K562 (cell line): ENCODE results near the gene P4HTM. TPM values are rescaled to one million over a fixed set of nuclear protein-coding genes. Genes with fewer than 3 reads are reported as not detected.
A peak's percentile ranks its signal among the peaks of the same experiment; 100 is the strongest.

ENCODE experiments used
- CHD1 ChIP-seq: fragments of 200-600 bp; sonication (generic); IDR thresholded peaks from one replicate; pipeline ENCODE4 v1.6.1; 2012; ENCODE audit warnings: mild to moderate bottlenecking, moderate library complexity, low read length, inconsistent platforms
- COPS2 ChIP-seq: fragments of 450-650 bp; conservative IDR thresholded peaks from 2 replicates; pipeline ENCODE4 v1.6.1; 2016; ENCODE audit warnings: mild to moderate bottlenecking, moderate library complexity
- DDX20 ChIP-seq: fragments of 450-650 bp; IDR thresholded peaks from 2 replicates; pipeline ENCODE4 v1.6.1; 2016; ENCODE audit warnings: missing genetic modification characterization, low read depth, mild to moderate bottlenecking, missing compliant biosample characterization, moderate library complexity
- E2F6 ChIP-seq, 2 experiments: IDR thresholded peaks; 2 replicates each; pipeline ENCODE4 v1.6.1; 2011; ENCODE audit warnings: borderline replicate concordance in 1 of 2, control low read depth in 1 of 2, low read depth in 1 of 2, low read length in 1 of 2, mild to moderate bottlenecking in 1 of 2, mixed read lengths in 1 of 2, moderate library complexity in 1 of 2; ENCODE audit not compliant: insufficient read depth in 1 of 2, insufficient read length in 1 of 2, poor library complexity in 1 of 2, severe bottlenecking in 1 of 2; ENCODE audit errors: extremely low read depth in 1 of 2
- MCM2 ChIP-seq: fragments of 450-650 bp; IDR thresholded peaks from 2 replicates; pipeline ENCODE4 v1.6.1; 2017; ENCODE audit warnings: low read depth, mild to moderate bottlenecking
- MCM3 ChIP-seq: fragments of 450-650 bp; IDR thresholded peaks from 2 replicates; pipeline ENCODE4 v1.6.1; 2016
- MEF2A ChIP-seq: IDR thresholded peaks from 2 replicates; pipeline ENCODE4 v1.6.1; 2011; ENCODE audit warnings: low read depth, mild to moderate bottlenecking, low read length, moderate library complexity; ENCODE audit not compliant: control insufficient read depth
- MTA1 ChIP-seq: fragments of 450-650 bp; IDR thresholded peaks from 2 replicates; pipeline ENCODE4 v1.6.1; 2017; ENCODE audit warnings: borderline replicate concordance
- PTRF ChIP-seq: fragments of 450-650 bp; IDR thresholded peaks from 2 replicates; pipeline ENCODE4 v1.6.1; 2016; ENCODE audit warnings: mild to moderate bottlenecking, missing genetic modification characterization, missing compliant biosample characterization
- RBM14 ChIP-seq: fragments of 200-400 bp; formaldehyde crosslinking; IDR thresholded peaks from 2 replicates; pipeline ENCODE4 v1.6.1; 2018; ENCODE audit warnings: low read depth, mild to moderate bottlenecking, low read length, moderate library complexity, borderline replicate concordance; ENCODE audit not compliant: insufficient read depth
- RBM25 ChIP-seq: fragments of 200-400 bp; formaldehyde crosslinking; IDR thresholded peaks from 2 replicates; pipeline ENCODE4 v1.6.1; 2018; ENCODE audit warnings: low read length, low read depth, moderate library complexity; ENCODE audit not compliant: severe bottlenecking
- RFX7 ChIP-seq: fragments of 250-450 bp; sonication (Bioruptor Pico); IDR thresholded peaks from 2 replicates; pipeline ENCODE4 v1.5.1; 2021; ENCODE audit warnings: mild to moderate bottlenecking
- SRF ChIP-seq, 2 experiments: fragments of 250-450, 450-650 bp in 1 of 2; sonication (Bioruptor Pico) in 1 of 2; sonication (generic) in 1 of 2; formaldehyde crosslinking; IDR thresholded peaks; 2 replicates each; pipeline versions ENCODE4 v1.5.0 to v1.5.1; 2020 to 2022; ENCODE audit warnings: mild to moderate bottlenecking in 1 of 2, missing genetic modification reagents in 1 of 2
- TARDBP ChIP-seq: fragments of 450-650 bp; IDR thresholded peaks from 2 replicates; pipeline ENCODE4 v1.6.1; 2016
- ZBTB1 ChIP-seq: sonication (generic); formaldehyde crosslinking; IDR thresholded peaks from 2 replicates; pipeline ENCODE4 v1.8.1; 2023; ENCODE audit warnings: missing genetic modification reagents, low read depth, mild to moderate bottlenecking, borderline replicate concordance
- ZNF212 ChIP-seq: fragments of 450-650 bp; formaldehyde crosslinking; IDR thresholded peaks from 2 replicates; pipeline ENCODE4 v1.4.0; 2020; ENCODE audit warnings: mild to moderate bottlenecking
- ZNF384 ChIP-seq: IDR thresholded peaks from 2 replicates; pipeline ENCODE4 v1.6.1; 2012; ENCODE audit warnings: low read depth, low read length, improper control_type of control experiment
- ZNF511 ChIP-seq: sonication (generic); formaldehyde crosslinking; IDR thresholded peaks from 2 replicates; pipeline ENCODE4 v1.8.0; 2022; ENCODE audit warnings: mild to moderate bottlenecking, missing genetic modification reagents
- ZNF57 ChIP-seq: fragments of 450-650 bp; formaldehyde crosslinking; IDR thresholded peaks from 2 replicates; pipeline ENCODE4 v1.4.0; 2020; ENCODE audit warnings: mild to moderate bottlenecking, moderate library complexity
- polyA plus RNA-seq, 8 experiments: library from polyadenylated mRNA; depleted of rRNA in 4 of 8; stranded (reverse) in 5 of 8; unstranded in 3 of 8; fragments of >200 nt; fragmentation: Nextera tagmentation in 2 of 8; fragmentation: Illumina TruSeq in 1 of 8; extraction: Ambion mirVana in 2 of 8; extraction: Trizol in 1 of 8; gene quantifications; 2 replicates each; pipeline versions ENCODE4 v1.2.1 to v1.2.3, GENCODE V29; 2011 to 2014; ENCODE audit warnings: inconsistent platforms in 1 of 8, missing spikeins in 1 of 8
- total RNA-seq, 7 experiments: library from RNA; depleted of rRNA in 6 of 7; stranded (reverse); fragments of >200 nt in 6 of 7; fragmentation: Illumina TruSeq in 2 of 7; extraction: Trizol in 2 of 7; gene quantifications; 2 replicates each; pipeline versions ENCODE4 v1.2.1 to v1.2.3, GENCODE V29; 2011 to 2021; ENCODE audit warnings: low replicate concordance in 1 of 7
- TF ChIP-seq, protein P1 (sequence below): fragments of 450-650 bp; conservative IDR thresholded peaks from 2 replicates; pipeline ENCODE4 v1.6.1; 2016; ENCODE audit warnings: missing genetic modification characterization, low read depth, mild to moderate bottlenecking, missing compliant biosample characterization, moderate library complexity
- TF ChIP-seq, protein P2 (sequence below): fragments of 250-450 bp; sonication (Bioruptor Pico); IDR thresholded peaks from 2 replicates; pipeline ENCODE4 v1.5.0; 2020; ENCODE audit warnings: mild to moderate bottlenecking

The P4HTM gene
- total and polyA plus RNA-seq, 9 of the 15 experiments (the other 6 are each of a cell fraction or from before 2014, with no cell fraction given), result 0.09 to 0.66 (median 0.25) TPM; not detected in 2

GRCh38 chr3:49021213-49021812 lies 31.3 kb downstream of the P4HTM start (continued):
- TF ChIP-seq, protein P1, sequence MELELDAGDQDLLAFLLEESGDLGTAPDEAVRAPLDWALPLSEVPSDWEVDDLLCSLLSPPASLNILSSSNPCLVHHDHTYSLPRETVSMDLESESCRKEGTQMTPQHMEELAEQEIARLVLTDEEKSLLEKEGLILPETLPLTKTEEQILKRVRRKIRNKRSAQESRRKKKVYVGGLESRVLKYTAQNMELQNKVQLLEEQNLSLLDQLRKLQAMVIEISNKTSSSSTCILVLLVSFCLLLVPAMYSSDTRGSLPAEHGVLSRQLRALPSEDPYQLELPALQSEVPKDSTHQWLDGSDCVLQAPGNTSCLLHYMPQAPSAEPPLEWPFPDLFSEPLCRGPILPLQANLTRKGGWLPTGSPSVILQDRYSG (tag), result no peak
- TF ChIP-seq ZNF212 (CRISPR knock-in tag) (no peak), MTA1 (peak; percentile 87), RFX7 (CRISPR knock-in tag) (no peak), PTRF (tag) (no peak), RBM25 (no peak), CHD1 (no peak), E2F6 (IDR thresholded peaks at IDR 0.05; ENCODE audit: borderline replicate concordance in 1 of 2, extremely low read depth in 1 of 2, insufficient read depth in 1 of 2, insufficient read length in 1 of 2, low read depth in 1 of 2, low read length in 1 of 2, poor library complexity in 1 of 2, severe bottlenecking in 1 of 2) (peak in 1 of 2 experiments; percentile 30), TARDBP (peak; percentile 51; the same call in 1 of the 2 replicates), MCM2 (no peak), ZNF57 (no peak), ZNF511 (CRISPR knock-in tag) (no peak), ZBTB1 (CRISPR knock-in tag) (0 out of 2 replicates have a peak, but pooled peaks have one; percentile 65), ZNF384 (peak; percentile 10; the same call in 1 of the 2 replicates), MCM3 (no peak), RBM14 (0 out of 2 replicates have a peak, but pooled peaks have one; percentile 78), MEF2A (no peak), SRF (CRISPR knock-in tag; IDR thresholded peaks at IDR 0.05) (no peak), DDX20 (tag) (no peak), COPS2 (no peak)
- TF ChIP-seq, protein P2, sequence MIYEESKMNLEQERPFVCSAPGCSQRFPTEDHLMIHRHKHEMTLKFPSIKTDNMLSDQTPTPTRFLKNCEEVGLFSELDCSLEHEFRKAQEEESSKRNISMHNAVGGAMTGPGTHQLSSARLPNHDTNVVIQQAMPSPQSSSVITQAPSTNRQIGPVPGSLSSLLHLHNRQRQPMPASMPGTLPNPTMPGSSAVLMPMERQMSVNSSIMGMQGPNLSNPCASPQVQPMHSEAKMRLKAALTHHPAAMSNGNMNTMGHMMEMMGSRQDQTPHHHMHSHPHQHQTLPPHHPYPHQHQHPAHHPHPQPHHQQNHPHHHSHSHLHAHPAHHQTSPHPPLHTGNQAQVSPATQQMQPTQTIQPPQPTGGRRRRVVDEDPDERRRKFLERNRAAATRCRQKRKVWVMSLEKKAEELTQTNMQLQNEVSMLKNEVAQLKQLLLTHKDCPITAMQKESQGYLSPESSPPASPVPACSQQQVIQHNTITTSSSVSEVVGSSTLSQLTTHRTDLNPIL, result no peak
